Activated T-cell treated with anti-CD3 and anti-CD28 coated beads, Interleukin-2, amount 50 U/mL, for 1 hour (primary cell): ENCODE results near the gene IL22RA1.

Source experiments
- DNase-seq: peaks from one replicate; pipeline ENCODE4 v3.0.0-alpha.2; 2020

IL22RA1 gene

GRCh38 chr1:24164004-24164403, 21.1 kb upstream of the IL22RA1 start:
- no peak for DNase-seq

- no peak for DNase-seq
Measured at GRCh38 chr1:24162201-24162600, 19.3 kb upstream of the IL22RA1 start.

GRCh38 chr1:24161270-24161669, 18.3 kb upstream of the IL22RA1 start:
- no peak for DNase-seq

- no peak for DNase-seq
Measured at GRCh38 chr1:24159366-24159765, 16.4 kb upstream of the IL22RA1 start.

- DNase-seq: no peak
Measured at GRCh38 chr1:24157918-24158481, 15.1 kb upstream of the IL22RA1 start.

- DNase-seq: no peak
Measured at GRCh38 chr1:24156542-24157260, 13.8 kb upstream of the IL22RA1 start.

GRCh38 chr1:24155011-24155782, 12.3 kb upstream of the IL22RA1 start:
- no peak for DNase-seq

- DNase-seq: no peak
Measured at GRCh38 chr1:24154215-24154614, 11.3 kb upstream of the IL22RA1 start.

GRCh38 chr1:24152631-24153494, 9.9 kb upstream of the IL22RA1 start:
- DNase-seq: no peak

- DNase-seq: no peak
Measured at GRCh38 chr1:24151175-24151533, 8.2 kb upstream of the IL22RA1 start.

- peak; percentile 91 for DNase-seq
Measured at GRCh38 chr1:24150234-24151174, 7.6 kb upstream of the IL22RA1 start.

- DNase-seq: peak; percentile 27
Measured at GRCh38 chr1:24149866-24150233, 6.9 kb upstream of the IL22RA1 start.

- no peak for DNase-seq
Measured at GRCh38 chr1:24147816-24148215, 4.9 kb upstream of the IL22RA1 start.

GRCh38 chr1:24147194-24147593, 4.3 kb upstream of the IL22RA1 start:
- DNase-seq: no peak

- DNase-seq: no peak
Measured at GRCh38 chr1:24141311-24141997, 1.5 kb downstream of the IL22RA1 start.

GRCh38 chr1:24140741-24141181, 2.2 kb downstream of the IL22RA1 start:
- no peak for DNase-seq

GRCh38 chr1:24139841-24140425, 3.0 kb downstream of the IL22RA1 start:
- DNase-seq: no peak

GRCh38 chr1:24139222-24139489, 3.8 kb downstream of the IL22RA1 start:
- no peak for DNase-seq

- DNase-seq: no peak
Measured at GRCh38 chr1:24138476-24139221, 4.3 kb downstream of the IL22RA1 start.

GRCh38 chr1:24136956-24137539, 5.9 kb downstream of the IL22RA1 start:
- DNase-seq: no peak
